Stimulated activated CD4-positive, alpha-beta T cell treated with anti-CD3 and anti-CD28 coated beads, Interleukin-1b, Interleukin-23, amount 100 ng/mL, for 1 hour (primary cell): ENCODE data around the gene SNX10.

Source experiments
- DNase-seq, 2 donors: peaks; one replicate each; pipeline ENCODE4 v3.0.0-alpha.2; 2020; ENCODE audit warnings: low read depth in 2 of 2

SNX10 gene

GRCh38 chr7:26298472-26299058, 6.9 kb downstream of the SNX10 start:
- DNase-seq = no peak

- DNase-seq = no peak
Observed at GRCh38 chr7:26305090-26305868, 13.6 kb downstream of the SNX10 start.

- no peak for DNase-seq
Observed at GRCh38 chr7:26305869-26306665, 14.4 kb downstream of the SNX10 start.

GRCh38 chr7:26306790-26307189, 15.1 kb downstream of the SNX10 start:
- DNase-seq = no peak

GRCh38 chr7:26307226-26307625, 15.6 kb downstream of the SNX10 start:
- no peak for DNase-seq

- no peak for DNase-seq
Observed at GRCh38 chr7:26307791-26308190, 16.1 kb downstream of the SNX10 start.

- no peak for DNase-seq
Observed at GRCh38 chr7:26308551-26308950, 16.9 kb downstream of the SNX10 start.

- no peak for DNase-seq
Observed at GRCh38 chr7:26309089-26309488, 17.4 kb downstream of the SNX10 start.

- DNase-seq = no peak
Observed at GRCh38 chr7:26311798-26312197, 20.1 kb downstream of the SNX10 start.

GRCh38 chr7:26317211-26317610, 25.5 kb downstream of the SNX10 start:
- DNase-seq = no peak

- no peak for DNase-seq
Observed at GRCh38 chr7:26318921-26319320, 27.3 kb downstream of the SNX10 start.

GRCh38 chr7:26319636-26320035, 28.0 kb downstream of the SNX10 start:
- no peak for DNase-seq

- DNase-seq = no peak
Observed at GRCh38 chr7:26320878-26321277, 29.2 kb downstream of the SNX10 start.

GRCh38 chr7:26321435-26321834, 29.8 kb downstream of the SNX10 start:
- no peak for DNase-seq

- DNase-seq = no peak
Observed at GRCh38 chr7:26326211-26326610, 34.5 kb downstream of the SNX10 start.

- no peak for DNase-seq
Observed at GRCh38 chr7:26328498-26329390, 37.1 kb downstream of the SNX10 start.

GRCh38 chr7:26329520-26330255, 38.0 kb downstream of the SNX10 start:
- DNase-seq = no peak

GRCh38 chr7:26331113-26331512, 39.5 kb downstream of the SNX10 start:
- DNase-seq = no peak

GRCh38 chr7:26331789-26332188, 40.1 kb downstream of the SNX10 start:
- no peak for DNase-seq

GRCh38 chr7:26332698-26333097, 41.0 kb downstream of the SNX10 start:
- no peak for DNase-seq
